ENCODE results near the gene EIF4E1B.

Gene EIF4E1B

DNA sequence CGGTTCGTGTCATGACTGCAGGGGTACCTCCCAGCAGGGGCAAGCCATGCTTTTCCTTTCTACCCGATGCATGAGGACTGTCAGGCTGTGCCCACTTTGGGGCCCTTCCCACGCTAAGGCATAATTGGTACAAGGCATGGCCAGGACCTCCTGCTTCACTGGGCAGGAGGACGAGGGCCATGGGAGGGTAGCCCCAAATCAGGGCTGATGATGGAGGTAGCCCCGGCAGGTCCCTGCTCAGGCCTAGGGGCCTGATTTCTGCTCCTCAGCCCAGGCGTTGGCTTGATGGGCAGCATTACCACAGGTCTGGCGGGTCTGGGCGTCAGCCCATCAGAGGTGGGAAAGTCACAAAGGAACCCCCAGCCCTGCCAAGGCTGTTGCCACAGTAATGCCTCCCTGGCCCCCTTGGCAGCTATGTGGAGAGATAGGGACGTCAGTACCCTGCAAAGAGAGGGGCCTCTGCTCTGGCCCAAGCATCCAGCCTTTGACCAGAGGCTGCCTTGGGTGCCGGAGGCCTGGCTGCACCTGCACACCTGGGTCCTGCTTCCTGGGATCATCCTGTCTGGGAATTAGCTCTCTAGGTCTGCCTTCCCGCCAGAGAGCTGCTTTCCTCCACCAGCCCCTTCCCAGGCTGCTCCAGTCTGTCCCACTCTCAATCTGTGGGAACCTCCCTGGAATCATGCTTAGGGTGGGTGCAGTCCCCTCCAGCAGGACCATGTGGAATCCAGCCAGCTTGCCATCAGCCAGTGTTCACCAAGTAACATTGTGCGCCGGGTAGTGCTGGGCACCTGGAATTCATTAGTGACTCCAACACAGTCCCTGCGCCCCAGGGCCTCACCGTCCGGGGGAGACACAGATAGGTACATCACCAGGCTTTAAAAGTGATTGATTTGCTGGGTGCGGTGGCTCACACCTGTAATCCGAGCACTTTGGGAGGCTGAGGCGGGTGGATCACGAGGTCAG, 32.2 kb downstream of the EIF4E1B start:
- DNase-seq (ENCODE audit: low read depth in 3 of 3, low spot score in 1 of 3) = no peak

DNA sequence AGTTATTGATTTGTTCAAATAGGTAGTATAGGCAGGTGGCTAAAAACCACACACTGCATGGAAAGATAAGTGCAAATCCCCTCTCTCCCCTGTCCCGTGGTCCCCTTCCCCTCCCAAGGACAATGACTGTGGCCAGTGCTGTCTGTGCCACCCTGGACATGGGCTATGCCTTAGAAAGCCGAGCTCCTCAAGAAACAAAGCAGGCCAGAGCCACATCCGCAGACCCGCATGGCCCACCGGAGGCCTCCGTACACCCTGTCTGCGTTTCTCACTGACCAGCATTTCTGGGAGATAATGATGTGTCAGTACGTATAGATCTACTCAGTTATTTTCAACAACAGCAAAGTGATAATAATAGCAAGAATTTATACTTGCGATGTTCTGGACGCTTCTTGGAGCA, 33.1 kb downstream of the EIF4E1B start:
- no peak for DNase-seq (ENCODE audit: low read depth in 3 of 3, low spot score in 1 of 3)

DNA sequence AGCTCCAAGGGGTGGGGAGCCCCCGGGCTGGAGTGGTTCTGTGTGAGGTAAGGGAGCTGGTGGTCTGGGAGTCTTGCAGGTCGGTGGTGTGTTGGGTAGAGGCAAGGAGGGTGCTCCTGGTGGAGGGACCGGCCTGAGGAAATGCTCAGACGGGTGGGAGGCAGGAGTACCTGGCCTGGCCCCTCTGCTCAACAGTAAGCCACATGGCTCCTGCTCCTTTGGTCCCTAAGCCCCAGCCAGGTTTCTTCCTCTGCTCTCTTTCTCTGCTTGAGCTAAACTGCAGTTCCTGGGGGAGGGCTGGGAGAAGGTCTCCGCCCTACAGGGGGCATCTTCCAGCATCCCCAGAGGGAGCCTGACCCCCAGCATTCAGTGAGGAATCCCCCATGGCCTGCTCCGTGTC, 34.0 kb downstream of the EIF4E1B start:
- no peak for DNase-seq (ENCODE audit: low read depth in 3 of 3, low spot score in 1 of 3)

DNA sequence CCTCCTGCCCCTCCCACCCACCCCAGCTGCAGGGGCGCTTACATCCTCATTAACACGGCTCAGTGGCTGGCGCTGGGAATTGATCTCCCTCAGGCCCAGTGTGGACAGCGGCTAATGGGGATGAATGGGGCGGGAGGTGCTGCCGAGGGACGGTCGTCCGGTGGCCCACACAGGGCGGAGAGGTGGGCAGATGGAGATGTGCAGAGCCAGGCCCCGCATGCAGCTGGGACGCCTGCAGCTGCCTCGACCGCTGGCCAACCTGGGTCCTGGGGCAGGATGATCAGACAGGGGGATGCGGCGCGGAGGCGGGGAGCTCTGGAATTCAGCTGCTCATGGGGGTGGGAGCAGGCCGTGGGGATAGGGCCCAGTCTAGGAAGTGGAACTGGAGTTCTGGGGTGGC, 34.4 kb downstream of the EIF4E1B start:
- DNase-seq (ENCODE audit: low read depth in 3 of 3, low spot score in 1 of 3) = no peak

DNA sequence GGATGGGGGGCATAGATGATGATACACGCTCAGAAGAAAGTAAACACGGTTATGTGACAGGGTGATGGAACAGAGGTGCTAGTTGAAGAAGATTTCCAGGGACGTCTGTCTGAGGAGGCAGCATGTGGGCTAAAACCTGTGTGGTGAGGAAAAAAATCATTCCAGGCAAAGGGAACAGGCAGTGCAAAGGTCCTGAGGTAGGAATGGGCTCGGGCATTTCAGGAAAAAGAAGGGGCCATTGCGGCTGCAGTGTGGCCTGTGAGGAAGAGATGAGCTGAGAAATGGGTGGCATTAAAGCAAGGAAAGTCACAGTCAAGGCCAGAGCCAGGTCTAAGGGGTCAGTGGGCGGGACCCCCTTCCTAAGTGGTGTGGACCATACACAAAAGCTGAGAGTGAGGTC, 35.0 kb downstream of the EIF4E1B start:
- DNase-seq (ENCODE audit: low read depth in 3 of 3, low spot score in 1 of 3) = no peak

DNA sequence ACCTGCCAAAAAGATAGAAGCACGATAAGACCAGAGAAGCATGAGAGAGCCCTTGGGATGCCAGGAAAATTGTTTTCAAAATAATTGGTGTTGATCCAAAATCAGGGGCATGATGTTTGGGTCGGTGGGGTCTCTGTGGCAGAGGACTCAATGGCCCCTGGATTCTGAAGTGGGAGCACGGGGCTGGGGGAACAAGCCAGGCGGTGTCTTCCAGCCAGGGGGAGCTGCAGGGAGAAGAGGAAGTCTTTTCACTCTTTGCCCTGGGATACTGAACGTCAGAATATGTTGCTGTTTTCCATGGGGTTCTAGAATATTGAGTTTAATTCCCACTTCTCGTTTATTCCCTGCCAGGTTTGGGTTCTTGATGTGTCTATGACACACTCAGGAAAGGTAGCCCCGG, 37.2 kb downstream of the EIF4E1B start:
- no peak for DNase-seq (ENCODE audit: low read depth in 3 of 3, low spot score in 1 of 3)

DNA sequence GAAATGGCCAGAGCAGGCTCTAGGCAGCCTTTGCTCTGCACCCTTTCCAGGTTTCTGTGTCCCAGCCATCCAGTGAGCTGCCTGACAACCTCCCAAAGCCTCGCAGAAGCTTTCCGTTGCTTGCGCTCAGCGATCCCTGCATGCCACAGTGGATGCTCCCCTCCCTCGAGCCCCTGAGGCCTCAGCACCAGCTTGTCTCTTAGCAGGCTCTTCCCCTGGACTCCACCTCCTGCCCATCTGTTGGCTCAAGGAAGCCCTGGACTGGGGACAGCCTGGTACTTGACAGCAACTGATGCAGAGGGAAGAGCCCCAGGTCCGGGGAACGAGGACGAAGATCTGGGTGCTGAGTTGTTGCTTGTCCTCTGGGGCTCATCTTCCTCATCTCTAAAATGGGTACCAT, 40.0 kb downstream of the EIF4E1B start:
- no peak for DNase-seq (ENCODE audit: low read depth in 3 of 3, low spot score in 1 of 3)

DNA sequence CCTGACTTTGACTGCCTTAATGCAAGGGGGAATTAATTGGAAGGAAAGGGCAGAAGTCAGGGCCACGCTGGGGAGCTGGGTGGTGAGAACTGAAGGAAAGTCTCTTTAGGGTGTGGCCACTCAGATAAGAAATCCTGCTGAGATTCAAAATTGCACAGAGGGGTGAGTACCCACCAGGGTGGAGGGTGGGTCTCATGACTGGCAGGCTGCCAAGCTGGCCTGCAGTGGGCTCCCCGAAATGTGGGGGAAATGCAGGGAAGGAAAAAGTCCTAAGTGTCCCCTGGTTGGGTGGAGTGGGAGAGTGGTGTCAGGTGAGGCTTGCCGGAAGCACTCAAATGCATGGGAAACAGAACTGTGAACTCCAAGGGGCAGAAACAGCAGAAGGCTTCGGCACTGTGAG, 40.9 kb downstream of the EIF4E1B start:
- no peak for DNase-seq (ENCODE audit: low read depth in 3 of 3, low spot score in 1 of 3)

DNA sequence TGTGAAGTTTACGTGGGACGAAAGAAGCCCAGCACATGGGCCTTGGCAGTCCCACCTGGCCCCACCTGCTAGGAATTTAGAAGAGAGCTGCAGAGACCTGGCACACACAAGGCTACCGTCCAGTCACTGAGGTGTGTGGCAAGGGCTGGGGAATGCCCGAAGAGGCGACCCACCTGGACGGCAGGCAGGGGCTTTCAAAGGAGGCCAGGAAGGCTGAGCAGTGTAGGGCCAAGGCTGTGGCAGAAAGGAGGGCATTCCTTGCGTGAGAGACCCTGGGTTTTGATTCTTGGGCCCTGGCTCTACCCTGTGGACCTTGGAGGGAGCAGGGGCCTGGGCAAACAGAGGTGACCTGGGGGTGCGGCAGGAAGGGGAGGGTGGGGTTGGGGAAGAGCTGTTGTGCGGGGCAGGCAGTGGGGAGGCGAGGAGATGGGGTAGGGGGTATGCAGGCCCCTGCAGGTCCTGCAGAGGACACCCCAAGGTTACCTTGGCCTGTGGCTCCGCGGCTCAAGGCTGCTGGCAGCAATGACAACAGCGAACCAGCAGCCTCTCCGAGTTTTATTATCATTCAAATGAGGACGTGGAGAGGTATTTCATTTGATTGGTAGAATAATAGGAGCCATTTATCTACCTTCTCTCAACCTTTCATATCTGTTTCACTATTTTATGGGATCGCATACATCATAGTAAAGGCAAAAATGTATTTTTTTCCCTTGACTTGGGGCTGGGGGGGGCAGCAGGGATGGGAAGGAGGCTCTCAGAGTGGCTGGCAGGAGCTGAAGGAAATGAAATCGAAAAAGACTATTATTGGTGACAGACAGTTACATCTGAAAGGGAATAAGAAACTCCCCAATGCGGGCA, 41.6 kb downstream of the EIF4E1B start:
- DNase-seq (ENCODE audit: low read depth in 3 of 3, low spot score in 1 of 3) = no peak

DNA sequence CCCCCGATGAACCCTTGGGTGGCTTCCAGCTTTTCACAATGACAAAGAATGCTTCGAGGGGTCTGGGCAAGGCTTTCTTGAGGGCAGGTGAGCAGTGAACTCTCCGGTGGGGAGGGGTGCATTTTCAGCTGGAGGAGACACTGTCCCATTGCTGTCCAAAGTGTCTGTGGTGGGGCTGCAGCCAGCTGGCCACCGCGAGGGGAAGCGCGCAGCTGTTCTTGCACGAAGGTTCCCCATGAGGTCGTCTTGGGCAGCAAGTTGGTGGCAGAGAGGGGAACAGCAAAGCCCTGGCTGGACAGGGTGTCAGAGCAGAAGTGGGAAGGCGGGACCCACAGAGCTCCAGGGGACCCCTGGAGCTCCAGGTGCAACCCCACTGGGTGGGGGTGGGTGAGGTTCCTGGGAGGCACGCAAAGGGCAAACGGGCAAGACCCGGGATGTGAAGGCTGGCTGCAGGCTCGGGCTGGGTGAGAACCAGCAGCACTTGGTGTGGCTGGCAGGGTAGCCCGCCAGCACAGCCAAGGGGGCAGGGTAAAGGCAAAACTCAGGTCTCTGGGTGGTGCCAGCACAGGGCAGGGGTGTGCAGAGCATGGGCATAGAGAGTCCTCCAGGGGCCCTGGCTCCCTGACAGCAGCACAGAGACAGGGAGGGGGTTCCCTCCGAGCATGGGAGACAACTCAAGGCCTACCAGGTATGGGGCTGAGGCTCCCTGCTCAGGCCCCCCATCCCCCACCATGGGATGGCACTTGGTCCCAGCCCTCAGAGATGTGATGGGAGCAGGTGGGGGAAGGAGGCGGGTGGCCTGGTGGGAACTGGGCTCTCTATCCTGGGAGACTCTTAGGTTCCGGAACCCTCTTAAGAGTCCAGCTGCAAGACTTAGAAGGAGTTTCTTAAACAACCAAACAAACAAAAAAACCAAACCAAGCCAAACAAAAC, 43.4 kb downstream of the EIF4E1B start:
- no peak for DNase-seq (ENCODE audit: low read depth in 3 of 3, low spot score in 1 of 3)

DNA sequence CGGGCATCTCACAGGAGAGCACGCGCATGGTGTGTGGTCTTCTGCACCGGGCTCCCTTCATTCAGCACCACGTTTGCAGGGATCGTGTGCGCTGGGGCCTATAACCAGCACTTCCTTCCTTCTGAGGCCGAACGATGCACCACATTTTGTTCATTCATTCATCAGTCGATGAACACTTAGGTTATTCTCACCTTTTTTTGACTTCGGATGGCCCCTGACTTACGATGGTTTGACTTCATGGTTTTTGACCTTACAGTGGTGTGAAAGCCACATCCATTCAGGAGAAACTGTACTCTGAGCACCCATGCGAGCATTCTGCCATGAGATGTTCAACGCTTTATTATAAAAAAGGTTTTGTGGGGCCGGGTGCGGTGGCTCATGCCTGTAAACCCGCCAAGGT, 44.3 kb downstream of the EIF4E1B start:
- no peak for DNase-seq (ENCODE audit: low read depth in 3 of 3, low spot score in 1 of 3)

DNA sequence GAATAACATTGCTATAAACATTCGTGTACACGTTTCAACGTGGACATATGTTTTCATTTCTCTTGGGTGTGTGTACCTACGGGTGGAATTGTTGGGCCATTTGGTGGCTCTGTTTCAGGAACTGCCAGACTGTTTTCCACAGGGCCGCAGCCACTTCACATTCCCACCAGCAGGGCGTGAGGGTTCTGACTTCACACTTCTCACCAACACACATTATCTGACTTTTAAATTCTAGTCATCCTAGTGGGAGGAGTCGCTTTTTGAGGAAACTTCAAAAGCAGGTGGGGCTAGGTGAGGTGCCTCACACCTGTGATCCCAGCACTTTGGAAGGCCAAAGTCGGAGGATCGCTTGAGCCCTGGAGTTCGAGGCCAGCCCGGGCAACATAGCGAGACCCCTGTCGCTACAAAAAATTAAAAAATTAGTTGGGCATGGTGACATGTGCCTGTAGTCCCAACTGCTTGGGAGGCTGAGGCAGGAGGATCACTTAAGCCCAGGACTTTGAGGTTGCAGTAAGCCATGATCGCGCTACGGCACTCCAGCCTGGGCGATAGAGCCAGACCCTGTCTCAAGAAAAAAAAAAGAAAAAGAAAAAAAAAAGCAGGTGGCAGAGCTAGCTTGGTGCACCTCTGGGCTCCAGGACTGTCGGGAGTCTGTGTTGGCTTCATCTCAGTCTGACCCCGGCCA, 45.3 kb downstream of the EIF4E1B start:
- no peak for DNase-seq (ENCODE audit: low read depth in 3 of 3, low spot score in 1 of 3)

DNA sequence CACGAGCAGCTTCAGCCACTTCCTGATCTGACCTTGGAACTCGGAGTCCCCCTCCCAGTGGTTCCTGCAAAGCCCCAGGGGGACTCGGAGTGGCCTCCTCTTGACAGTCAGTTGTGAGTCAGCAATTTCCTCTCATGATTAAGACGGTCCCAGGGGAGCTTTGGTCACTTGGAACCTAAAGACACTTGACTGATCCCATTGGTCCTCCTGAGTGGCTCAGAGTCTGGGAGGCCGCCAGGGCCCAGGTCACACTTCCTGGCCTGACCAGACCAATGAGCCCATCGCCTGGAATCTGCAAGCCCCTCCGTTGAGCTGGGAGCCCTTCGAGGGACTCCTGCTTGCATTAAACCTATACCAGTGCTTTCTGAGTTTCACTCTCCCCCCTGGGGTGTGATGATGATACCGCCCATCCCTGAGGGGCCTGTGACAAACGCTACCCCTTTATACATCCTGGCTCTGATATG, 45.9 kb downstream of the EIF4E1B start:
- DNase-seq (ENCODE audit: low read depth in 3 of 3, low spot score in 1 of 3) = no peak

DNA sequence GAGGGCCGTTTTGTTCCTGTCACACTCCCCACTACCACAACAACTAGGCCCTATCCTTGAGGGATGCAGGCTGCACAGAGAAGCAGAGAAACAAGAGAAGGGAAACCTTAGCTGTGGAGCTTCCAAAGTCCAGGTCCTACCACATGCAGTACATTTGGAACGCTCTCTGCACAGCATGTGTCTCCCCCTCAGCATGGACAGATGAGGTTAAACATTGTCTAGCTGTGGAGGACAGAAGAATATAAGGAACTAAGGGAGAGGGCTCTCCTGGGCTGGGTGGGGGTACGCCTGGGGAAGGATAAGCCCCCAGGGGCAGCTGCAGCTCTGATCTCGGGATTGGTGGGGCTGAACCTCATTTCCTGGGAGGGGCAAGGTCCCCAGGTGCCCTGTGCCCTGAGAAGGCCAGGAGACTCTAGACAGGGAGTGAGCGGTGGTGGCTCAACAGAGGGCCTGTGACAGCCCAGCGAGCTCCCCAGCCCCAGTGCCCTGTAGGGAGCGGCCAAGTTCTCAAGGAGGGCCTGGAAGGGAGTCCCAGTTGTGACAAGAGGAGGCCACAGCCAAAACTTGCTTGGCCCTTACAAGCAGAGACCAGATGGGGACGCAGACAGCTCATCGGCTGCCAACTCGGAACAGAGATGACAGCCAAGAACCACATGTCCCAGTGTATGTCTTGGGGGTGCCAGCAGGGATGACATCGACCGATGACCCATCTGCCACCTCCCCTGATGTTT, 46.9 kb downstream of the EIF4E1B start:
- no peak for DNase-seq (ENCODE audit: low read depth in 3 of 3, low spot score in 1 of 3)

DNA sequence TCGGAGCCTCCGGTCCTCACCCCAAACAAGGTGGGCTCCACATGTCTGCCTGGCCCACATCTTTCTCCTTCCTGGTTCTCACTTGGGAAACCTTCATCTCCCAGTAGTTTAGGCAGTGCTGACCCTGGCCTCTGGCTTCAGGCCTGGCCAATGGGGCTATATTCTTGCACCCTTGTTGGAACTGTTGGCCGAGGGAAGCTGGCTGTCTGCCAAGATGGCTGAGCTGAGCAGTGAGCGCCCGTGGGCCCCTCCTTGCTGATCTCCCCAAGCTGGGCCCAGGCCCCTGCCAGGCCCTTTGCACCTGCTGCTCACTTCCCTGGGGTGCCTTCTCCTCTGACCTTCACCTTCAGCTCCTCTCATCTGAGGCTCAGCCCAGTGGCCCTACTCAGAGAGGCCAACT, 48.1 kb downstream of the EIF4E1B start:
- DNase-seq (ENCODE audit: low read depth in 3 of 3, low spot score in 1 of 3) = no peak

DNA sequence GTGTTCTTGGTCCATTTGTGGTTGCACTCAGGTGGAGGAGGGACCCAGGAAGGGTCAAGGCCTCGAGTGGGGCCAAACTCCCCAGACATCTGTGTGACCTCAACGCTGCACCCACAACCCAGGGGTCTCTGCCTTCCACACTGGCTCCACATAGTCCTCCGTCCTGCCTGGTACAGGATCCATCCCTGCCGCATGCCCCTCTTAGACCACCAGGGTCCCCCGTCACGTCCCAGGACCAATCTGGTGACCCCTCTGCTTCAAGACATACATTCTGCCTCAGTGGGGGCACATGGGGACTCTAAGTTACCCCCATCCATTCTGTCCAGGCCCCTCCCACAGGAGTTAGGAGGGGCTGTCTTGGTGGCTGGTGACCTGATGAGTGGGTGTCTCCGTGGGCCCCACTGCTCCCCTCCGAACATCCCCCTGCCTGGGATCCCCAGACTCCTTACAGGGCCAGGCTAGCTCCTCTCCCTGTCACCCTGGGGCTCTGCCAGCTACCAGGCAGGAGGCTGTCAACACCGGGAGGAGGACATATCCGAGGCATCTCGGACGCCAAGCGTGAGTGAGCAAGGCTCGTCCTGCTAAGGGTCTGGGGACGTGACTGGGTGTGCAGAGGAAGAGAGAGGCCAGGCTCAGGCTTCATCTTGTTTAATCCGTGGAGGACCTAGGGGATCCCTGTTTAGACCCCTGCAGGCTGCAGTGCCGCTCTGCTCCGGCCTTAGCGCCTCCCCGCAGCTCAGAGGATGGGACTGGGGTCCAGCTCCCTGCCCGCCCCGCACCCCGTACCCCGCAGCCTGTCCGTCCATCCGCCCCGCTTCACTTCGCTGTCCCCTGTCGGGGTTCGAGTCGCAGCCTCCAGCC, 49.1 kb downstream of the EIF4E1B start:
- DNase-seq (ENCODE audit: low read depth in 3 of 3, low spot score in 1 of 3) = no peak

DNA sequence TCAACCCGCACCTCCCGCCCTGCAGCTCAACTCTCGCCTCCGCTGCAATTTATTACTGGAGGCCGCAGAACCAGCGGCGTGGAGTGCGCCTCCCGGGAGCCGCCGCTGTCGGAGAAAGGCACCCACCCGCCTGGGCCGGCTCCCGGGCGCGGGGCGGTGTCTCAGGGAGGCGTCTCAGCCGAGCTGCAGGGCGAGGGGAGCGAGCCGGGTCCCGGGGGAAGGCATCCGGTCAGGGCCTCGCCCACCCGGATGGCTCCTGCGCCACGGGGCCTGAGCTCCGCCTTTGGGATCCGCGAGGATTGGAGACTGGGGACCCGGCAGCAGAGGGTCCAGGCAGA, 49.7 kb downstream of the EIF4E1B start:
- DNase-seq (ENCODE audit: low read depth in 3 of 3, low spot score in 1 of 3) = no peak

DNA sequence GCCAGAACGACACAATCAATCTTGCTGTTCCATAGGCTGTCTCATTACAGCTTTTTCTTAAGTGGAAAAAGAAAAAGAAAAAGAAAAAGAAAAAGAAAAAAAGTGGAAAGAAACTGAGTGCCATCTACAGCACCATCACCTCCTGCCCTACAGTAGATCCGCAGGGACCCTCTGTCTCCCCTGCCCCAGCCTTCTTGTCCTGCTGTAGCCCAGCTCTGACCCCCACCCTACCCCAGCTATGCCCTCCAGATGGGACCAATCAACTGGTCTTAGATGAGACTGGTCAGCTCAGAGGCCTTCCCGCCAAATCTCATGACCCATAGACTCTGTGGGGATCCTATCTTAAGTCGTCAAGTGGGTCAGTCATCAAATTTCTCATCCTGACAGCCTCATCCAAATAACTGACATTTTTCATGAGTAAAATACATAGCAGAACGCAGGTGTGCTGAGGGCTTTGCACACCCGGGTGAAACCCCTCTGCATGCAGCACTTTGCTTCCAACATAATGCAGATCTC, 51.6 kb downstream of the EIF4E1B start:
- no peak for DNase-seq (ENCODE audit: low read depth in 3 of 3, low spot score in 1 of 3)

DNA sequence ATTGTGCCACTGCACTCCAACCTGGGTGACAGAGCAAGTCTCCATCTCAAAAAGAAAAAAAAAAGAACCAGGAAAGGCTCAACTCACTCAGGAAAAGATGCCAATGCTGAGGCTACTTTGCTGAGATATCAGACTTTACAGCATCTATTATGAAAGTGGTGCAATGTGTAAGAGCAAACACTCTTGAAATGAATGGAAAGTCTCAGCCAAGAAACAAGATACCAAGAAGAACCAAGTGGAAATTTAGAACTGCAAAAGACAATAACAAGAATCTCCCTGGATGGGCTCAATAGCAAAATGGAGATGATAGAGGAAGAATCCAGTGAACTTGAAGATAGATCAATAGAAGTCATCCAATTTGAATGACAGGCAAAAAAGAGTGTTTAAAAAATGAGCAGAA, 54.5 kb downstream of the EIF4E1B start:
- no peak for DNase-seq (ENCODE audit: low read depth in 3 of 3, low spot score in 1 of 3)
